ENCODE data around the gene HINT3.
"Not testable (repeated sequence)": the region's sequence is repeated elsewhere in the genome, so short reads cannot be mapped to it uniquely, and the experiment has no call there.

The HINT3 gene

GRCh38 chr6:125956506-125957390, at the start of gene HINT3:
TSS of gene HINT3 (plus strand) at chr6:125956770. CDS start at chr6:125956978, 208 bp downstream.
- DNase-seq (ENCODE audit: low read depth), result peak; percentile 94

- peak; percentile 58 for DNase-seq (ENCODE audit: low read depth)
These were observed 46.0 kb upstream of the HINT3 start for GRCh38 chr6:125910527-125910926.

GRCh38 chr6:125911051-125911451, 45.5 kb upstream of the HINT3 start:
- DNase-seq (ENCODE audit: low read depth), result not testable (repeated sequence)

GRCh38 chr6:125912430-125912829, 44.1 kb upstream of the HINT3 start:
- not testable (repeated sequence) for DNase-seq (ENCODE audit: low read depth)

- DNase-seq (ENCODE audit: low read depth), result no peak
These were observed 43.4 kb upstream of the HINT3 start for GRCh38 chr6:125913145-125913544.

DNA sequence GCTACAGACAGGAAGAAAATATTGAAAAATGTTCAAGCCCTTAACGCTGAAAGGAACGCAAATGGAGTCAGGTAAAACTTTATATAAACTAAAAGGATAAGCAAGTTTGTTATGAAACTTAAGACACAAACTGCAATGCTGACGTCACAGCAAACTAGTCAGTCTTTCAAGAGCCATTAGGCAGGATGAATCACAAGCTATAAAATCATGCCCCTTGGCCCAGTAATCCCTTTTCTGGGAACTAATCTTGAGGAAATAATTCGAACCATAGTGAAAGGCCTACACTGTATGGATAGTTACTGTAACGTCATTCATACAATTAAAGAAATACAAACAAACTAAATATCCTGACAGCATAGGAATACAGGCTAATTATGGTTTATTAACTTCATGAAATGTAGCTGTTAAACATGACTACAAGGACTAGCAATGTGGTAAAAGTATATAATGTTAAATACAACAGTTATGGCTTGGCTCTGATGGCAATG, 42.7 kb upstream of the HINT3 start:
- peak; percentile 97 for DNase-seq (ENCODE audit: low read depth)

DNA sequence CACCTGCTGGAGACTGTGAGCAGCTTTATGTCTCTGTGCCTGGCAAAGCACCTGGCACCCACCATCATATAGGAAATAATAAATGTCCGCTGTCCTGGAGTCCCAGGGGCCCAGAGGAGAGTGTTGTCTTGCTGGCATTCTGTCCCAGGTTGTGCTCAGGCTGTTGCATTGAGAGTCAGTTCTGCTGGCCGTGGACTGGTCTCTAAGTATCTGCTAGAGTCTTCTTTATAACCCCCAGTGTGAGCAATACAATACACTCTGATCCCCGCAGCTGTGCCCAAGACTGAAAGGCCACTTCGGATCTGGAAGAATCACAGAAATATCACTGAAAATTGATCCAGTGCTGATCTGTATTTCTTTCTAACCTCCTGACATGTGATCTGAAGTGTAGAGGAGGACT, 38.3 kb upstream of the HINT3 start:
- DNase-seq (ENCODE audit: low read depth), result no peak

- peak; percentile 83 for DNase-seq (ENCODE audit: low read depth)
These were observed 37.6 kb upstream of the HINT3 start for GRCh38 chr6:125918681-125919566.

GRCh38 chr6:125919618-125920017, 37.0 kb upstream of the HINT3 start:
- no peak for DNase-seq (ENCODE audit: low read depth)

GRCh38 chr6:125922322-125922860, 34.2 kb upstream of the HINT3 start:
- DNase-seq (ENCODE audit: low read depth), result no peak

DNA sequence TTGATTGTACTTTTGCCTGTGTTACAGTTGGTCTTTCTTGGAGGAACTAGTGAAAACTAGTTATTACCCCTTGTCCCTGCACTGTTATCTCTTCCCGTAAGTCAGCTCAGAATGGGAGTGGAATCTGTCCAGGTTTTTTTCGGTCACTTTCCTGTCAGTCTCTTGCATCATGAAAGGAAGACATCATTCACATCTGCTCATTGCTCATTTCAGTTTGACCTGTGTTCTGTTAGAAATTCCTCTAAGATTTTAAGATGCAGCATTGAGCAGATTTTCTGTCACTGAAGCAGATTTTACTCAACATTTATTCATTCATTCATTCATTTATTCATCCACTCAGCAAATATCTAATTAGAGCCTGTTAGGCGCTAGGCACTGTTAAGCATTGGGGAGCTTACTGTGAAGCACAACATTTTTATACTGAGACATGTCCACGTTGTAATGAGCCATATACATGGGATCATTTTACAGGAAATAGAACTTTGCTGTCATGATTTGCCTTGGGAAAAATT, 33.1 kb upstream of the HINT3 start:
- DNase-seq (ENCODE audit: low read depth), result no peak

- peak; percentile 63 for DNase-seq (ENCODE audit: low read depth)
These were observed 32.4 kb upstream of the HINT3 start for GRCh38 chr6:125924169-125924568.

- DNase-seq (ENCODE audit: low read depth), result no peak
These were observed 31.7 kb upstream of the HINT3 start for GRCh38 chr6:125924697-125925358.

DNA sequence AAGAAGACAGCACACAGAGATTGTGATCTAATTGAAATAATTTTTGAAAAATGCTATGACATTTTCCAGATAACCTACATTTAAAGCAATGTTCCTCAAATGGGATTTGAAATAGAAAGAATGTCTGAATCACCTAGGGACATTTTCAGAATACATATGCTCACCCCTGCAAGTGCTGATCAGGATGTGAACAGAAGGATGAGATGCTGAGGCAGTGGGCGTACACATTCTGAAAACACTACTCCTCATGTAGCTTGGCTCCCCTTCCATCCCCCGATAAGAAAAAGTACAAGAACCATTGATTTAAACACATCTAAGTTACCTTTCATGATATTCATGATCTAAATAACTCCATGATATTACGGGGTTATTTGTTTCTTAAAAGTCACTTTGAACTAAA, 29.9 kb upstream of the HINT3 start:
- DNase-seq (ENCODE audit: low read depth), result peak; percentile 9

DNA sequence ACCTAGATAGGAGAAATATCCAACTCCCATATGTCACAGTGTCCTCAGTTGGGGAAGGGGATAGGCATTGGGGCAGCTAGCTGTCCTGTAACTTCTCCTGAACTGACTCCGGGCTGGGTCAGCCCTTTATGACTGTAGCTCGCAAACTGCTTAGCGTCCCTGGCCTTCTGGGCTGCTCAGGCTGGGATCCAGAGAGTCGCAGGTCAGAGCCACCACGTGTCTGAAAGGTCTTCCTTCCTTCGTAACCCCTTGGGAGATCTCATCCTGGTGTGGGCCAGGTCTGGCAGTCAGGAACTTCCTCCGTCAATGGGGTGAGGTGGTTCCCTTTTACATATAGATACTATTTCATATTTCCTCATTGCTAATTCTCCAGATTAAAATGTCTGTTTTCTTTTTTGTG, 28.8 kb upstream of the HINT3 start:
- no peak for DNase-seq (ENCODE audit: low read depth)

DNA sequence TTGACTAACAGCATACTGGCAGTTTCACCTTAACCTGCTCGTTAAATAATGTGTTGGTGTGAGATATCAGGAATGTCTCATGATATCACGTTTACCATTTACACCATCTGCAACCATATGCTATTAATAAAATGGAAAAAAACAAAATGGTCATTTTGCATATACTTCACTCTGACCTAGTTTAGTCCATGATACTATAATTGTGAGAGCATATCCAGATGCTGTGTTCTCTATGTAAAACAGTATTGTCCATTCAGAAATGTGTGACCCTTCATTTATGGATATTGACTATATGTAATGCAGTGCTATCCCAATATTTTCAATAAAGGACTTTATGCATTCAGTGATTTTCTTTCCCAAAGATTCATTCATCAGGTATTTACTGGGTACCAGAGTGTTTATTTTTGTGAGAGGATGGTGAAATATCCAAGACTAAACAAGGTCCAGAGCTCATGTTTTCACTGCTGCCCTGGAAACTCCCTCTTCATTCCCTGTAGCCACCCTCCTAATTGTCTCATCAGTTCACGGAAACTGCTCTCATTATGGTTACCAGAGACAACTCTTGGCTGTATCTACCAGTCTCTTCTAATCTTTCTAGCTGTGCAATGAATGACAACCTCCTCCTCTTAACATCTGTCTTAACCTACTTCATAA, 25.7 kb upstream of the HINT3 start:
- DNase-seq (ENCODE audit: low read depth), result peak; percentile 85

DNA sequence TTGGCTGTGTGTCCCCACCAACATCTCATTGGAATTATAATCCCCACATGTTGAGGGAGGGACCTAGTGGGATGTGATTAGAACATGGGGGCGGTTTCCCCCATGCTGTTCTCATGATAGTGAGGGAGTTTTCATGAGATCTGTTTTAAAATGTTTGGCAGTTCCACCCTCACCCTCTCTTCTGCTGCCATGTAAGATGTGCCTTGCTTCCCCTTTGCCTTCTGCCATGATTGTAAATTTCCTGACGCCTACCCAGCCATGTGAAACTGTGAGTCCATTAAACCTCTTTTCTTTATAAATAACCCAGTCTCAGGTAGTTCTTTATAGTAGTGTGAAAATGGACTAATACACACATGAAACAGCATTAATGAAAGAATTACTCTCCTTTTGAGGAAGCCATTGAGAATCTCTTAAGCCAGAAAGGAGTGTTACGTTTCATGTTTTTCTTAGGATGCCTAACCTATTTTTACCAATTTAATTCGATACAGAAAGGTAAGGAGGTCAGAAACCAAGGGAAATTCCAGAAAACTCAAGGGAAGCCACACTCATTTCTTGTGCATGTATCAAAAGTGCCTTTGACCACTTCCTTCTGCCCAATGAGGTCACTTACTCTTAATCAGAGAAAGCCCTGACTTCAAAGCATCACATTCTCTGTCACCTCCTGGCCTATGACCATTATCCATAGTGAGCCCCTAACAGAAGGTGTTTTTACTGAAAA, 24.7 kb upstream of the HINT3 start:
- DNase-seq (ENCODE audit: low read depth), result peak; percentile 53

GRCh38 chr6:125932451-125932795, 24.1 kb upstream of the HINT3 start:
- DNase-seq (ENCODE audit: low read depth), result no peak

GRCh38 chr6:125935520-125935919, 21.1 kb upstream of the HINT3 start:
- not testable (repeated sequence) for DNase-seq (ENCODE audit: low read depth)

- DNase-seq (ENCODE audit: low read depth), result peak; percentile 46
These were observed 17.5 kb upstream of the HINT3 start for GRCh38 chr6:125939026-125939425.

DNA sequence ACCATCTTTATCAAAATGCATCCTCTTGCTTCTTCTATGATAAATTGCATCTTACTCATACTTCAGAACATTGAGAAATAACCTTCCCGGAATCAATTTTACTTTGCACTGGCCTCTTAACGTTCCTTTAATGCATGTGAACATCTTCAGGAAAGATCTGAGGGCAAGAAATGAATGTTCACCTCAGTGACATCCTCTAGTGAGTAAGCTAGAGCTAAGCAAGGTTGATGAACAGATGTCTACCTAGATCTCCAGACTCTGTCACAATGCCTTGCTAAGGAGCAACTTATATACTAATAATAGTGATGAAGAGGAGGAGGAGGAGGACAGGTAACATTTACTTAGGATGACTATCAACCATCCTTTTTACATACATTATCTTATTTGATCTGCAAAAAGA, 16.8 kb upstream of the HINT3 start:
- DNase-seq (ENCODE audit: low read depth), result no peak

All from EH (cell line).